Fibroblast of lung (primary cell): ENCODE data around the gene C10orf62.

Source experiments
- CTCF ChIP-seq, 2 donors: IDR thresholded peaks in 1 of 2; conservative IDR thresholded peaks in 1 of 2; 1 replicate in 1 of 2; 2 replicates in 1 of 2; pipeline ENCODE4 v1.5.1; 2011 to 2012; ENCODE audit warnings: low read length in 2 of 2, control low read depth in 1 of 2, inconsistent platforms in 1 of 2, low read depth in 1 of 2, mild to moderate bottlenecking in 1 of 2
- EZH2 ChIP-seq: IDR thresholded peaks from 2 replicates; pipeline ENCODE4 v1.5.1; 2012; ENCODE audit warnings: low read length, control low read depth, mild to moderate bottlenecking; ENCODE audit errors: missing control alignments

GRCh38 chr10:97635577-97635976, 46.1 kb downstream of the C10orf62 start:
- no peak for TF ChIP-seq CTCF (conservative IDR thresholded peaks at IDR 0.05 in 1 of 2, IDR thresholded peaks at IDR 0.05 in 1 of 2; ENCODE audit: low read depth in 1 of 2, low read length in 2 of 2)
- TF ChIP-seq EZH2, result no peak
